ENCODE results near the gene SV2B.

Gene SV2B

DNA sequence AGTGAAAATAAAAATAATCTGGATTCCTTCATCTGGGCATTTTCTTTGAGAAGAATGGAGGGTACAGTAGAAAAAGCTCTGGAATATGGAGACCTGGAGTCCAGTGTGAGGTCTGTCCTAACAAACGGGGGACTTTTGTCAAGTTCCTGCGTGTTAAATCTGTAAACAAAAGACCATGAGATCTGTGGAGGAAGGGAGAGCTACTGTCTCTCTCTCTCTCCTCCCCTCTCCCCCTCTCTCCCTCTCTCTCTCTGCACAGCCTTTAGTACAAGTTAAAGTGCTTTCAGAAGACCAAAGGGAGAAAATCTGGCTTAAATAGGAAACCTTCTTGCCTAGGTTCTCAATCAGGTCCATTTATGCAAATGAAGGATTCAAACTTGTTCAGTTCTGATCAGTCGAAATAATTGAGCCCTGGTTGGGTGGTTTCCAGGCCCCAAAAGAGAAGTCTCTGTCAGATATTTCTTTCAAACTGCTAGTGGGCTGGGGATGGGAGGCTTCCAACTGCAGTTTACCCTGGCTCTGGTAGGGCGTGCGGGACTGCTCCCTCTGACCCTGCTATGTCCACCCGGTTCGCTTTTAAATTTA is 103.7 kb downstream of the SV2B start (continued):
- TF ChIP-seq ZBTB49 (tag by site-specific recombination; IDR thresholded peaks at IDR 0.05; ENCODE audit: low read depth) (no peak), ZNF155 (tag by site-specific recombination; IDR thresholded peaks at IDR 0.05) (no peak), ZNF24 (tag by site-specific recombination; IDR thresholded peaks at IDR 0.05) (no peak), ZNF488 (tag by site-specific recombination; IDR thresholded peaks at IDR 0.05) (no peak), ZNF510 (tag by site-specific recombination; IDR thresholded peaks at IDR 0.05; ENCODE audit: insufficient replicate concordance) (no peak), ZNF391 (tag by site-specific recombination; IDR thresholded peaks at IDR 0.05; ENCODE audit: borderline replicate concordance, low read depth) (no peak)
- TF ChIP-seq, protein P1, sequence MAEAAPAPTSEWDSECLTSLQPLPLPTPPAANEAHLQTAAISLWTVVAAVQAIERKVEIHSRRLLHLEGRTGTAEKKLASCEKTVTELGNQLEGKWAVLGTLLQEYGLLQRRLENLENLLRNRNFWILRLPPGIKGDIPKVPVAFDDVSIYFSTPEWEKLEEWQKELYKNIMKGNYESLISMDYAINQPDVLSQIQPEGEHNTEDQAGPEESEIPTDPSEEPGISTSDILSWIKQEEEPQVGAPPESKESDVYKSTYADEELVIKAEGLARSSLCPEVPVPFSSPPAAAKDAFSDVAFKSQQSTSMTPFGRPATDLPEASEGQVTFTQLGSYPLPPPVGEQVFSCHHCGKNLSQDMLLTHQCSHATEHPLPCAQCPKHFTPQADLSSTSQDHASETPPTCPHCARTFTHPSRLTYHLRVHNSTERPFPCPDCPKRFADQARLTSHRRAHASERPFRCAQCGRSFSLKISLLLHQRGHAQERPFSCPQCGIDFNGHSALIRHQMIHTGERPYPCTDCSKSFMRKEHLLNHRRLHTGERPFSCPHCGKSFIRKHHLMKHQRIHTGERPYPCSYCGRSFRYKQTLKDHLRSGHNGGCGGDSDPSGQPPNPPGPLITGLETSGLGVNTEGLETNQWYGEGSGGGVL (tag by site-specific recombination; IDR thresholded peaks at IDR 0.05) = no peak

GRCh38 chr15:91208371-91208770 is 108.3 kb downstream of the SV2B start:
- peaks cover 3% of the 10 kb centered on the region; the same call in 1 of the 2 replicates for H3K4me1 ChIP-seq (ENCODE audit: control insufficient read depth, insufficient read depth, low read length)

More at GRCh38 chr15:91208371-91208770, 108.3 kb downstream of the SV2B start:
- ChIA-PET CTCF (interaction anchor here (1.0 kb wide), 1 partner anchor 39 kb away, joined by 5 read pairs; no protein-coding TSS in a partner anchor), POLR2A (no interaction called here)
- H3K27ac ChIP-seq (ENCODE audit: extremely low read depth, low read depth, low read length) = no peak overlapping the region
- H3K9me3 ChIP-seq (ENCODE audit: control insufficient read depth, insufficient read depth, low read depth, low read length) = no peaks in the 10 kb centered on the region
- no peak overlapping the region for H3K4me3 ChIP-seq (ENCODE audit: low read depth, low read length)
- TF ChIP-seq ZNF747 (tag by site-specific recombination; IDR thresholded peaks at IDR 0.05) (no peak), ZNF214 (tag by site-specific recombination; IDR thresholded peaks at IDR 0.05; ENCODE audit: borderline replicate concordance) (no peak), ZNF16 (tag by site-specific recombination; IDR thresholded peaks at IDR 0.05; ENCODE audit: low read depth) (no peak), ZNF133 (tag by site-specific recombination; IDR thresholded peaks at IDR 0.05) (no peak), ZNF791 (tag by site-specific recombination; IDR thresholded peaks at IDR 0.05) (no peak), ZNF280C (tag by site-specific recombination; IDR thresholded peaks at IDR 0.05) (no peak), ZNF239 (tag by site-specific recombination; IDR thresholded peaks at IDR 0.05) (no peak), HOXC10 (CRISPR knock-in tag; IDR thresholded peaks at IDR 0.05) (no peak), MYNN (tag by site-specific recombination; IDR thresholded peaks at IDR 0.05; ENCODE audit: borderline replicate concordance) (no peak), ZBTB1 (tag by site-specific recombination; IDR thresholded peaks at IDR 0.05) (no peak), ZNF585B (tag by site-specific recombination; IDR thresholded peaks at IDR 0.05) (no peak), ZNF132 (tag by site-specific recombination; IDR thresholded peaks at IDR 0.05; ENCODE audit: borderline replicate concordance) (no peak), ZNF366 (tag by site-specific recombination; conservative IDR thresholded peaks at IDR 0.05) (no peak), GLI4 (tag by site-specific recombination; IDR thresholded peaks at IDR 0.05) (no peak), ZBTB20 (tag by site-specific recombination; IDR thresholded peaks at IDR 0.05) (no peak), ZNF394 (tag by site-specific recombination; IDR thresholded peaks at IDR 0.05; ENCODE audit: borderline replicate concordance) (no peak)
- TF ChIP-seq, protein P2, sequence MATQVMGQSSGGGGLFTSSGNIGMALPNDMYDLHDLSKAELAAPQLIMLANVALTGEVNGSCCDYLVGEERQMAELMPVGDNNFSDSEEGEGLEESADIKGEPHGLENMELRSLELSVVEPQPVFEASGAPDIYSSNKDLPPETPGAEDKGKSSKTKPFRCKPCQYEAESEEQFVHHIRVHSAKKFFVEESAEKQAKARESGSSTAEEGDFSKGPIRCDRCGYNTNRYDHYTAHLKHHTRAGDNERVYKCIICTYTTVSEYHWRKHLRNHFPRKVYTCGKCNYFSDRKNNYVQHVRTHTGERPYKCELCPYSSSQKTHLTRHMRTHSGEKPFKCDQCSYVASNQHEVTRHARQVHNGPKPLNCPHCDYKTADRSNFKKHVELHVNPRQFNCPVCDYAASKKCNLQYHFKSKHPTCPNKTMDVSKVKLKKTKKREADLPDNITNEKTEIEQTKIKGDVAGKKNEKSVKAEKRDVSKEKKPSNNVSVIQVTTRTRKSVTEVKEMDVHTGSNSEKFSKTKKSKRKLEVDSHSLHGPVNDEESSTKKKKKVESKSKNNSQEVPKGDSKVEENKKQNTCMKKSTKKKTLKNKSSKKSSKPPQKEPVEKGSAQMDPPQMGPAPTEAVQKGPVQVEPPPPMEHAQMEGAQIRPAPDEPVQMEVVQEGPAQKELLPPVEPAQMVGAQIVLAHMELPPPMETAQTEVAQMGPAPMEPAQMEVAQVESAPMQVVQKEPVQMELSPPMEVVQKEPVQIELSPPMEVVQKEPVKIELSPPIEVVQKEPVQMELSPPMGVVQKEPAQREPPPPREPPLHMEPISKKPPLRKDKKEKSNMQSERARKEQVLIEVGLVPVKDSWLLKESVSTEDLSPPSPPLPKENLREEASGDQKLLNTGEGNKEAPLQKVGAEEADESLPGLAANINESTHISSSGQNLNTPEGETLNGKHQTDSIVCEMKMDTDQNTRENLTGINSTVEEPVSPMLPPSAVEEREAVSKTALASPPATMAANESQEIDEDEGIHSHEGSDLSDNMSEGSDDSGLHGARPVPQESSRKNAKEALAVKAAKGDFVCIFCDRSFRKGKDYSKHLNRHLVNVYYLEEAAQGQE (tag by site-specific recombination; IDR thresholded peaks at IDR 0.05) = no peak
- H3K36me3 ChIP-seq (ENCODE audit: control insufficient read depth in 2 of 2, insufficient read depth in 1 of 2, low read length in 2 of 2) = no peaks in the 10 kb centered on the region
